ENCODE data around the gene FRS2.

Gene FRS2

GRCh38 chr12:69527506-69528272 is 57.5 kb downstream of the FRS2 start:
- DNase-seq (ENCODE audit: low read depth, low spot score) = no peak

- no peak for DNase-seq (ENCODE audit: low read depth, low spot score)
Observed at GRCh38 chr12:69529021-69529420, 58.8 kb downstream of the FRS2 start.

DNA sequence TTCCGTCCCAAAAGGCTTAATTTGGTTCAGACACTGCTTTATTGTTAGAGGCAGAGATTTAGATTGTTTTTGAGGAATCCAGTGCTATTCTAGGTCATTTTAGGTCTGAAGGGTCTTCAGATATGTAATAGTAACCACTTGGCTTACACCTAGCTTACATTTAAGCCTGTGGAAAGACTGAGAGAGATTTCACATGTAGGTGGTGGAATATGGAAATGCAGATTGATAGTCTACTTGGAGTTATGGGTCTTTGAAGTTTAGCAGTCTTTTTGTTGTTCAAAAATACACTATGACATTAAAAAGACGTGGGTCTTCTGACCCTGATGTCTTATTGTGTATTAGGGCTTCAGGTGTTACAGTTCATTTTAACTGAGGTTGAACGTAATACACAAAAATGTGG is 63.7 kb downstream of the FRS2 start:
- DNase-seq (ENCODE audit: low read depth, low spot score) = no peak

- peak; percentile 95 for DNase-seq (ENCODE audit: low read depth, low spot score)
Observed at GRCh38 chr12:69534389-69534822, 64.2 kb downstream of the FRS2 start.

GRCh38 chr12:69540987-69541386 is 70.8 kb downstream of the FRS2 start:
- DNase-seq (ENCODE audit: low read depth, low spot score) = no peak

DNA sequence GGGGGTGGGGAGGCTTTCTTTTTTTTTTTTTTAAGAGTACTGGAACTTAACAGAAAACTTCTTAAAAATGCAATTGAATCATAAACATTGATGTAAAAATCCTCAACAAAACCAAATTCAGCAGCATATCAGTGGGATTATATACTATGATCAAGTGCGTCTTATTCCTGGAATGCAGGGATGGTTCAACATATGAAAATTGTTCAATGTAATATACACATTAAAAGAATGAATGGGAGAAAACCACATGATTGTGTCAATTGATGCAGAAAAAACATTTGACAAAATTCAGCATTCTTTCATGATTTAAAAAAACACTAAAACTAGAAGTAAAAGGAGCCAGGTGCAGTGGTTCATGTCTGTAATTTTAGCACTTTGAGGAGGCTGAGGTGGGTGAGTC is 73.9 kb downstream of the FRS2 start:
- DNase-seq (ENCODE audit: low read depth, low spot score) = no peak

DNA sequence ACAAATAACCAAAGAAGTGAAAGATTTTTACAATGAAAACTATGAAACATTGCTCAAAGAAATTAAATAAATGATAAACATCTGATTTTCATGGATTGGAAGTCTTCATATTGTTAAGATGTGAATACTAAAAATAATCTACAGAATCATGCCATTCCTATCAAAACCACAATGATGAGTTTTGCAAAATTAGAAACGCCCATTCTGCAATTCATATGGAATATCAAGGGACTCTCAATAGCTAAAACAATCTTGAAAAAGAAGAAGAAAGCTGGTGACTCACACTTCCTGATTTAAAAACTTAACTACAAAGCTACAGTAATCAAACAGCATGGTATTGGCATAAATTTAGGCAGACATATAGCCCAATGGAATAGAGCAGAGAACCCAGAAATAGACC is 74.9 kb downstream of the FRS2 start:
- DNase-seq (ENCODE audit: low read depth, low spot score) = no peak

DNA sequence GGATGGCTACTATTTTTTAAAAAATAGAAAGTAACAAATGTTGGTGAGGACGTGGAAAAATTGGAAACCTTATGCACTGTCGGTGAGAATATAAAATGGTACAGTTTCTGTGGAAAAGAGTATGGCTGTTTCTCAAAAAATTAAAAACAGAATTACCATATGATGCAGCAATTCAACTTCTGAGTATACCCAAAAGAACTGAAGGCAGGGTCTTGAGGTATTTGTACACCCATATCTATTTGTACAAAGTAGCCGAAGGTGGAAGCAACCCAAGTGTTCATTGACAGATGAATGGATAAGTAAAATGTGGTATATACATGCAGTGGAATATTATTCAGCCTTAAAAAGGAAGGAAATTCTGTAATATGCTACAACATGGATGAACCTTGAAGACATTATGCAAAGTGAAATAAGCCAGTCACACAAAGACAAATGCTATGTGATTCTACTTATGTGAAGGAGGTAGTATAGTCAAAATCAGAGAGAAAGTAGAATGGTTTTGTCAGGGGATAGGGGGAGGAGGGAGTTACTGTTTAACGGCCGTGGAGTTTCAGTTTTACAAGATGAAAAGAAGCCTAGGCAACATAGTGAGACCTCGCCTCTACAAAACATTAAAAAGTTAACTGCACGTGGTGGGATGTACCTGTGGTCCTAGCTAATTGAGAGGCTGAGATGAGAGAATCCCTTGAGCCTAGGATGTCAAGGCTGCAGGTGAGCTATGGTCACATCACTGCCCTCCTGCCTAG is 76.7 kb downstream of the FRS2 start:
- no peak for DNase-seq (ENCODE audit: low read depth, low spot score)

- no peak for DNase-seq (ENCODE audit: low read depth, low spot score)
Observed at GRCh38 chr12:69548687-69549086, 78.5 kb downstream of the FRS2 start.

DNA sequence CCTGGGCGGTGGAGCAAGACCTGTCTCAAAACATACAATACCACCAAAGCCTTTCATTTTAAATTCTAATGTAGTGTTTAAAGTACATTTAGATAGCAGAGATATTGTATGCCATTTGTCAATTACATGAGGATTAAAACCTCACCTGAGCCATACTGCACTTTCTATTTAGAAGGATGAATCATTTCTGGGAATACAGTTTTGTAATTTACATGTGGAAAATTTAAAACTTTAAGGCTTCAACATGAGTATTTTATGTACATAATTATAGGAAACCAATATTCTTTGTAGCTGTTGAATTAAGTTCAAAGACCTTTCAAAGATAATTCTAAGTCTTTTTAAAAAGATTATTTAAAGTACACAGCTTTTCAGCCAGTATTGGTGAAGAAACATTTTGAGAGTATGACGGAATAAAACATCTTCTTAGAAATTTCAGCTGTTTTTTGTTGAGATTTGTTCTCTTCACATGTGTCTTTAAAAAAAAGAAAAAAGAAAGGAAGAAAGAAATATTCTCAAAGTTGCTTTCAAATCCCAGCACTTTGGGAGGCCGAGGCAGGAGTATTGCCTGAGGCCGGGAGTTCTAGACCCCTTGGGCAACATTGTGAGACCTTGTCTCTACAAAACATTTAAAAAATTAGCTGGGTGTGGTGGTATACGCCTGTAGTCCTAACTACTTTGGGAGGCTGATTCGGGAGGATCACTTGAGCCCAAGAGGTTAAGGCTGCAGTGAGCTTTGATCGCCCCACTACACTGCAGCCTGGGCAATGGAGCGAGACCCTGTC is 80.6 kb downstream of the FRS2 start:
- DNase-seq (ENCODE audit: low read depth, low spot score) = no peak

GRCh38 chr12:69553628-69554248 is 83.5 kb downstream of the FRS2 start:
- DNase-seq (ENCODE audit: low read depth, low spot score) = no peak

DNA sequence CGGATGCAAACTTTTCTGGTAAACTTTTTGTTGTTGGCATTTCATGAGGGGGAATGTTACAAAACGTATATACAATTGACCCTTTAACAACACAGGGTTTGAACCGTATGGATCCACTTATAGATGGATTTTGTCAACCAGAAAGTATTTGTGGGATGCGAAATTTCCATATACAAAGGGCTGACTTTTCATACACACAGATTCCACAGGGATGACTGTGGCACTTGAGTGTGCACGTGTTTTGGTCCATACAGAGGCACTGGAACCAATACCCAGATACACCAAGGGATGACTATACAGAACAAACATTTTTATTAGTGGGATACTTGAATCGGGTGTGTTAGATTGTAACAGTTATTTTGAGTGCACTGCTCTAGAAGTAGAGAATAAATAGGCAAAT is 85.3 kb downstream of the FRS2 start:
- DNase-seq (ENCODE audit: low read depth, low spot score) = no peak

- no peak for DNase-seq (ENCODE audit: low read depth, low spot score)
Observed at GRCh38 chr12:69556383-69556782, 86.2 kb downstream of the FRS2 start.

DNA sequence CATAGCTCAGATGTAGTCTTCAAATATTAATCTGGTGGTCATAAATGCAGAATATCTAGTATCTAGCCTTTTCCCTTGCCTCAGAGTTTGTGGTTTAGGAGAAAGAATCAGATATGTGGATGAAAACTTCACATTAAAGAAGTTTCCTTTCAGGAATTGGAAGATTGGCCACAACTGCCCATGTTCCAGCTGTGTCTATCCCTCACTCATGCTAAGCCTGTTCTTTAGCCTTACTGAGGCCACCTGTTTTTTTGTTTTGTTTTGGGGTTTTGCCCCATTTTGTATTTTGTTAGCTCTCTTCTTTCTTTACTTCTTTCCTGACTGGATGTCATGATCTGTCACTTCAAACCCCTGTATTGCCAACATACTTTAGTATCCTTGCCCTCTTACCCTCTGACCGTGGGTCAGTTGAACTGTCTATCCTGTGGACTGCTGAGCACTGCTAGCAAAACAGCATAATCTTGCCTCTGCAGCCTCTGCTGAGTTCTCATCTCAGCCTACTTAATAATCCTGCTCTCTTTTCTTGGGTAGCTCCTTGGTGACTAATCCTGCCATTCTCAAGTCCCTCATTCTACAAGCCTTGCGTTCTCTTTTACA is 93.1 kb downstream of the FRS2 start:
- DNase-seq (ENCODE audit: low read depth, low spot score) = no peak

GRCh38 chr12:69566603-69567002 is 96.4 kb downstream of the FRS2 start:
- DNase-seq (ENCODE audit: low read depth, low spot score) = no peak

GRCh38 chr12:69569236-69569635 is 99.0 kb downstream of the FRS2 start:
- DNase-seq (ENCODE audit: low read depth, low spot score) = no peak

DNA sequence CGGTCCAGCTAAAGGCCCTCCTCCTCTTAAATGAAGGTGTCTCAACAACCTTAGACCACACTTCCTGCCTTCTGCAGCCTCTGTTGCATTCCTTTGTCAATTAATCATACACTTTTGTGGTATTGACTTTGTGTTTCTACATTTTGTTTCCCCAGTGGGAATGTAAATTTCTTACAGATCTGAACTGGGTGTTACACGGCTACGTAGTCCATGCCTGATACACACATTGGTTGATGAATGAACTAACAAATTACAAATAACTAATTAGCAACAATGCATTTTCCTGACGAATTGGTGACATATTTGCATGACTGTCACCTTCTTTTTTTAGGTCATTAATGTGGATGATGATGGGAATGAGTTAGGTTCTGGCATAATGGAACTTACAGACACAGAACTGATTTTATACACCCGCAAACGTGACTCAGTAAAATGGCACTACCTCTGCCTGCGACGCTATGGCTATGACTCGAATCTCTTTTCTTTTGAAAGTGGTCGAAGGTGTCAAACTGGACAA is 99.9 kb downstream of the FRS2 start:
- no peak for DNase-seq (ENCODE audit: low read depth, low spot score)

DNA sequence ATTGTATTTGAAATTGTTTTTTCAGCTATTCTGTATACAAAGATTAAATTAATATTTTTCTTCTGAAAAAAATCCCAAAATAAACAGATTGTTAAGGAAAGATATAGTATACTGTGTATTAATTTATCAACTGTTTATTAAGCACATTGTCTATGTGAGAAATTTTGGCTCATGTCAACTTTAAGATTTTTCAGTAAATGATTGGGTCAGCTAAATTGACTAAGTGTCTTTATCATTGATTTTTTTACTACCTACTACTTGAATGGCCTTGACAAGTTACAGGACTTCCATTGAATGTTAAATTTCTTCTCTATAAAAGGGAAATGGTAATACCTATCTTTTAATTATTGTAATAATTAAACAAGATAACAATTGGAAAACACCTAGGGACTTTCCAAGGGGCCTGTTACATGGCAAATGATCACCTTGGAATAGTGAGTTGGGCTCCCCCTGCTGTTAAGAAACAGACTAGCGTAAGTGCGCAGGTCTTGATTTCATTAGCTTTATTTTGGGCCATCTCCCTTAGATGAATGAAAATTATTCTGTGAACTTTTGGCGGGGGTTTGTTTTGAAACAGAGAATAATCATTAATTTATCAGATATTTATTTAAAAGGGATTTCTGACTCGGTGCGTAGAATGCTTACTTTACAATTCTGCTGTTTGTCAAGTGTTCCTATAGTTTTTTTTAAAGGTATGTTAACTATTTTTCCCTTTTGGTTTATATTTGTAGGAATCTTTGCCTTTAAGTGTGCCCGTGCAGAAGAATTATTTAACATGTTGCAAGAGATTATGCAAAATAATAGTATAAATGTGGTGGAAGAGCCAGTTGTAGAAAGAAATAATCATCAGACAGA is 100.6 kb downstream of the FRS2 start:
- no peak for DNase-seq (ENCODE audit: low read depth, low spot score)

- no peak for DNase-seq (ENCODE audit: low read depth, low spot score)
Observed at GRCh38 chr12:69575346-69575745, 105.2 kb downstream of the FRS2 start.

DNA sequence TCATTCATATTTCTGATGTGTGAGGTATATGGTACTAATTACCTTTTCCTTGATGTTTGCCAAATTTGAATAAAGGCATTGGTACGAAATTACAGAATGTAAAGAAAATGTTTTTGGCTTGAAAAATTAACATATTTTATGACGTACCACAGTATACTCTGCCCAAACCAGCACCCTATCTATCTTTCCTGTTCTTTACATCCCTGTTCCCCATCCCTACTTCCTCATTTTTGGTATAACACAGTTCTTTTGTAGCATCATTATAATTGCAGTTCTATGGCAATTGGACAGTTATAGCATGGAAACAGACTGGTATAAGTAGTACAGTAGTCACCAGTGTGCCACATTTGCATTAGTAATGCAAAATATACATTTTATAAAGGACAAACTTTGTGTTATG is 108.1 kb downstream of the FRS2 start:
- DNase-seq (ENCODE audit: low read depth, low spot score) = no peak
